Measurements from ENCODE around the gene ANKRD45. TPM values are rescaled to one million over a fixed set of nuclear protein-coding genes. Genes with fewer than 3 reads are reported as not detected.
"Not testable (repeated sequence)": the region's sequence is repeated elsewhere in the genome, so short reads cannot be mapped to it uniquely, and the experiment has no call there.

Gene ANKRD45
- total and polyA plus RNA-seq, 4 donors, result 2.3 to 10.5 (median 5.7) TPM

DNA sequence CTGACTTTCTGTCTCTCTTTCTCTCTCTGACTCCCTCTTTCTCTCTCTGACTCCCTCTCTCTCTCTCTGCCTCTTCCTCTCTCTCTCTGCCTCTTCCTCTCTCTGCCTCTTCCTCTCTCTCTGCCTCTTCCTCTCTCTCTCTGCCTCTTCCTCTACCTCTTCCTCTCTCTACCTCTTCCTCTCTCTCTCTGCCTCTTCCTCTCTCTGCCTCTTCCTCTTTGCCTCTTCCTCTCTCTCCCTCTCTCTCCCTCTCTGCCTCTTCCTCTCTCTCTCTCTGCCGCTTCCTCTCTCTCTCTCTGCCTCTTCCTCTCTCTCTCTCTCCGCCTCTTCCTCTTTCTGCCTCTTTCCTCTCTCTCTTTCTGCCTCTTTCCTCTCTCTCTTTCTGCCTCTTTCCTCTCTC lies 18.6 kb upstream of the ANKRD45 start:
- DNase-seq (no peak), ATAC-seq (ENCODE audit: insufficient read depth, low FRiP score) (no peak)
- H3K4me1 ChIP-seq (ENCODE audit: control insufficient read depth in 5 of 5, insufficient read depth in 5 of 5, low read length in 5 of 5), result no peaks in the 10 kb centered on the region
- TF ChIP-seq, protein P1, sequence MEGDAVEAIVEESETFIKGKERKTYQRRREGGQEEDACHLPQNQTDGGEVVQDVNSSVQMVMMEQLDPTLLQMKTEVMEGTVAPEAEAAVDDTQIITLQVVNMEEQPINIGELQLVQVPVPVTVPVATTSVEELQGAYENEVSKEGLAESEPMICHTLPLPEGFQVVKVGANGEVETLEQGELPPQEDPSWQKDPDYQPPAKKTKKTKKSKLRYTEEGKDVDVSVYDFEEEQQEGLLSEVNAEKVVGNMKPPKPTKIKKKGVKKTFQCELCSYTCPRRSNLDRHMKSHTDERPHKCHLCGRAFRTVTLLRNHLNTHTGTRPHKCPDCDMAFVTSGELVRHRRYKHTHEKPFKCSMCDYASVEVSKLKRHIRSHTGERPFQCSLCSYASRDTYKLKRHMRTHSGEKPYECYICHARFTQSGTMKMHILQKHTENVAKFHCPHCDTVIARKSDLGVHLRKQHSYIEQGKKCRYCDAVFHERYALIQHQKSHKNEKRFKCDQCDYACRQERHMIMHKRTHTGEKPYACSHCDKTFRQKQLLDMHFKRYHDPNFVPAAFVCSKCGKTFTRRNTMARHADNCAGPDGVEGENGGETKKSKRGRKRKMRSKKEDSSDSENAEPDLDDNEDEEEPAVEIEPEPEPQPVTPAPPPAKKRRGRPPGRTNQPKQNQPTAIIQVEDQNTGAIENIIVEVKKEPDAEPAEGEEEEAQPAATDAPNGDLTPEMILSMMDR (IDR thresholded peaks at IDR 0.05; ENCODE audit: control extremely low read depth, extremely low read depth), result no peak
- no peaks in the 10 kb centered on the region for H3K36me3 ChIP-seq (ENCODE audit: control insufficient read depth in 4 of 4, insufficient read depth in 4 of 4, low read length in 4 of 4)
- H3K4me3 ChIP-seq, result no peak overlapping the region
- H3K27me3 ChIP-seq (ENCODE audit: control insufficient read depth in 3 of 3, insufficient read depth in 3 of 3, low read length in 2 of 3), result no peaks in the 10 kb centered on the region
- H3K27ac ChIP-seq (ENCODE audit: low read depth in 1 of 2, low read length in 1 of 2), result no peak overlapping the region
- WGBS, 2 donors, result 82 to 91% methylated on average over 2 of the region's 2 CpGs
- no peak overlapping the region for H3K9ac ChIP-seq (ENCODE audit: insufficient read depth in 1 of 2, low read length in 2 of 2)
- H3K9me3 ChIP-seq (ENCODE audit: control insufficient read depth in 4 of 4, insufficient read depth in 3 of 4, low read length in 3 of 4), result no peaks in the 10 kb centered on the region

DNA sequence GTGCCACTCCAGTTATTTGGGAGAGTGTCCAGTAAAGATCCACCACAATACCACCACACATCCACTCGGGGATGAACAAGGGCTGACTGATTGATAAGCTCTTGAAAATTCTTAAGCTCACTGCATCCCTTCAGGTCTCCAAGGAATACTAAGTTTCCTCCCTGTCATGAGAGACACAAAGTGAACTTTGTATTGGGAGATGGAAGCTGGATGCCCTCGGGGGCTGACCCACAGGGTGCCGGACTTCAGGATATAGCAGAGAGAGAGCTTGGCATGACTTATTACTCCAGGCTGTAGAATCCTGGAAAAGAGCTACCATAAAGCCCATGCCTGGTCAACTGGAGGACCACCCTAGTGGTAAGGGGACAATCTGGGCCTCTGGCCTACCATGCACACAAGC lies 15.5 kb upstream of the ANKRD45 start:
- not testable (repeated sequence) for H3K4me3 ChIP-seq; H3K9me3 ChIP-seq (ENCODE audit: control insufficient read depth in 4 of 4, insufficient read depth in 3 of 4, low read length in 3 of 4); H3K36me3 ChIP-seq (ENCODE audit: control insufficient read depth in 4 of 4, insufficient read depth in 4 of 4, low read length in 4 of 4); DNase-seq; H3K9ac ChIP-seq (ENCODE audit: insufficient read depth in 1 of 2, low read length in 2 of 2); H3K27ac ChIP-seq (ENCODE audit: low read depth in 1 of 2, low read length in 1 of 2); ATAC-seq (ENCODE audit: insufficient read depth, low FRiP score); H3K27me3 ChIP-seq (ENCODE audit: control insufficient read depth in 3 of 3, insufficient read depth in 3 of 3, low read length in 2 of 3); H3K4me1 ChIP-seq (ENCODE audit: control insufficient read depth in 5 of 5, insufficient read depth in 5 of 5, low read length in 5 of 5)
- WGBS, 2 donors, result 81 to 96% methylated on average over 3 of the region's 3 CpGs

DNA sequence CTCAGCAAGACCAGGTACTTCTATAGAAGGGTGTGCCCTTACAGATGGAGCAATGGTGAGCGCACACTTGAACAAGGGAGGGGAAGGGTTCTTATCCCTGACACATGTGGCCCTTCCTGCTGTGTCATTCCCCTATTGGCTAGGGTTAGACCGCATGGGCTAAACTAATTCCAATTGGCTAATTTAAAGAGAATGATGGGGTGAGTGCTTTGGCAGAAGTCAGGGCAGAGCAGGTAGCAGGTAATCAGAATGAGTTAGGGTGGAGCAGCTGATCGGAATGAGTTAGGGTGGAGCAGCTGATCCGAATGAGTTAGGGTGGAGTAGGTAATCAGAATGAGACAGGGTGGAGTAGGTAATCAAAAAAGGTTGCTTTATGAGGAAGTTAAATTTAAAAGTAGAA lies 14.2 kb upstream of the ANKRD45 start:
- H3K27ac ChIP-seq (ENCODE audit: low read depth in 1 of 2, low read length in 1 of 2); ATAC-seq (ENCODE audit: insufficient read depth, low FRiP score); H3K27me3 ChIP-seq (ENCODE audit: control insufficient read depth in 3 of 3, insufficient read depth in 3 of 3, low read length in 2 of 3); H3K9ac ChIP-seq (ENCODE audit: insufficient read depth in 1 of 2, low read length in 2 of 2); H3K9me3 ChIP-seq (ENCODE audit: control insufficient read depth in 4 of 4, insufficient read depth in 3 of 4, low read length in 3 of 4); H3K36me3 ChIP-seq (ENCODE audit: control insufficient read depth in 4 of 4, insufficient read depth in 4 of 4, low read length in 4 of 4); H3K4me3 ChIP-seq; H3K4me1 ChIP-seq (ENCODE audit: control insufficient read depth in 5 of 5, insufficient read depth in 5 of 5, low read length in 5 of 5); DNase-seq: not testable (repeated sequence)
- 75 to 90% methylated on average over 4 of the region's 4 CpGs for WGBS, 2 donors

DNA sequence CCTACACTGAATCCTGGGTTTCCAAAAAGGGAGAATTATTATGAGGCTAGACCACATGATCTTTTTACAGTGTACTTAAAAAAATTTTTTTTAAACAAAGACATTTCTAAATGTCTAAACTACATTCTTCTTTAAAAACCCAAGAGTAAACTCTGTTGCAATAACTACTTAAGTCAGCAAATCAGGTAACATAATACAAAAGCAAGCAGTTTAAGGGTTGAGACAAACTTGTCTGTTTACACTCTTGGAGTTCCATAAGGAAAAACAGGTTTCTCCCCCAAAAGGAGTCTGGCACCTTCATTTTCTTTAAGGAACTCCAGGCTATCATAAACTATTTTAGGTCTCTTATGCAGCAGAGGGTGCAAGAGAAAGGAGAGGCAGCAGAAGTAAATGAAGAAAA lies 12.5 kb upstream of the ANKRD45 start:
- Histone ChIP-seq H3K4me3 (no peak overlapping the region), H3K9me3 (ENCODE audit: control insufficient read depth in 4 of 4, insufficient read depth in 3 of 4, low read length in 3 of 4) (no peaks in the 10 kb centered on the region), H3K27ac (ENCODE audit: low read depth in 1 of 2, low read length in 1 of 2) (no peak overlapping the region), H3K27me3 (ENCODE audit: control insufficient read depth in 3 of 3, insufficient read depth in 3 of 3, low read length in 2 of 3) (no peaks in the 10 kb centered on the region), H3K9ac (ENCODE audit: insufficient read depth in 1 of 2, low read length in 2 of 2) (no peak overlapping the region), H3K36me3 (ENCODE audit: control insufficient read depth in 4 of 4, insufficient read depth in 4 of 4, low read length in 4 of 4) (no peaks in the 10 kb centered on the region), H3K4me1 (ENCODE audit: control insufficient read depth in 5 of 5, insufficient read depth in 5 of 5, low read length in 5 of 5) (no peaks in the 10 kb centered on the region)
- ATAC-seq (ENCODE audit: insufficient read depth, low FRiP score), result no peak
- TF ChIP-seq, protein P1 (IDR thresholded peaks at IDR 0.05; ENCODE audit: control extremely low read depth, extremely low read depth), result no peak
- peak in 2 of 3 donors; percentile 46 to 64 for DNase-seq

DNA sequence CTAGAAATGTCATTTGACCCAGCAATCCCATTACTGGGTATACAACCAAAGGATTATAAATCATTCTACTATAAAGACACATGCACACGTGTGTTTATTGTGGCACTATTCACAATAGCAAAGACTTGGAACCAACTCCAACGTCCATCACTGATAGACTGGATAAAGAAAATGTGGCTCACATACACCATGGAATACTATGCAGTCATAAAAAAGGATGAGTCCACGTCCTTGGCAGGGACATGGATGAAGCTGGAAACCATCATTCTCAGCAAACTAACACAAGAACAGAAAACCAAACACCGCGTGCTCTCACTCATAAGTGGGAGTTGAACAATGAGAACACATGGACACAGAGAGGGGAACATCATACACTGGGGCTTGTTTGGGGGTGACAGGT lies 10.5 kb upstream of the ANKRD45 start:
- H3K27ac ChIP-seq (ENCODE audit: low read depth in 1 of 2, low read length in 1 of 2); H3K9ac ChIP-seq (ENCODE audit: insufficient read depth in 1 of 2, low read length in 2 of 2); H3K9me3 ChIP-seq (ENCODE audit: control insufficient read depth in 4 of 4, insufficient read depth in 3 of 4, low read length in 3 of 4); H3K27me3 ChIP-seq (ENCODE audit: control insufficient read depth in 3 of 3, insufficient read depth in 3 of 3, low read length in 2 of 3); ATAC-seq (ENCODE audit: insufficient read depth, low FRiP score); H3K4me1 ChIP-seq (ENCODE audit: control insufficient read depth in 5 of 5, insufficient read depth in 5 of 5, low read length in 5 of 5); DNase-seq; H3K36me3 ChIP-seq (ENCODE audit: control insufficient read depth in 4 of 4, insufficient read depth in 4 of 4, low read length in 4 of 4); H3K4me3 ChIP-seq: not testable (repeated sequence)
- WGBS, 2 donors, result 89 to 90% methylated on average over 5 of the region's 5 CpGs

DNA sequence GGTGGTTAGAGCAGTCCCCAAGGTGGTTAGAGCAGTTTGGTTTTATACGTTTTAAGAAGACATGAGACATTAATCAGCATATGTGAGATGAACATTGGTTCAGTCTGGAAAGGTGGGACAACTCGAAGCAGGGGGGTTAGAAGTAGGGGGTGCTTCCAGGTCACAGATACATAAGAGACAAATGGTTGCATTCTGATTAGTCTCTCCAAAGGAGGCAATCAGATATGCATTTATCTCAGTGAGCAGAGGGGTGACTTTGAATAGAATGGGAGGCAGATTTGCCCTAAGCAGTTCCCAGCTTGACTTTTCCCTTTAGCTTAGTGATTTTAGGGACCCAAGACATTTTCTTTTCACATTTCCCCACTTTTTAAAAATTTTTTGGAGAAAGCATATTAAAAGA lies 4.8 kb upstream of the ANKRD45 start:
- H3K27ac ChIP-seq (ENCODE audit: low read depth in 1 of 2, low read length in 1 of 2); H3K4me3 ChIP-seq; ATAC-seq (ENCODE audit: insufficient read depth, low FRiP score); H3K4me1 ChIP-seq (ENCODE audit: control insufficient read depth in 5 of 5, insufficient read depth in 5 of 5, low read length in 5 of 5); H3K36me3 ChIP-seq (ENCODE audit: control insufficient read depth in 4 of 4, insufficient read depth in 4 of 4, low read length in 4 of 4); H3K9ac ChIP-seq (ENCODE audit: insufficient read depth in 1 of 2, low read length in 2 of 2); H3K27me3 ChIP-seq (ENCODE audit: control insufficient read depth in 3 of 3, insufficient read depth in 3 of 3, low read length in 2 of 3); DNase-seq; H3K9me3 ChIP-seq (ENCODE audit: control insufficient read depth in 4 of 4, insufficient read depth in 3 of 4, low read length in 3 of 4): not testable (repeated sequence)
- WGBS, 2 donors, result 80 to 85% methylated on average over 2 of the region's 2 CpGs
